Endothelial cell (in vitro differentiated cells): ENCODE data around the gene ATXN10. TPM values are rescaled to one million over a fixed set of nuclear protein-coding genes. Genes with fewer than 3 reads are reported as not detected.

Experiments used
- DNase-seq: peaks from one replicate; pipeline ENCODE4 v3.0.0; 2021; ENCODE audit warnings: low spot score
- H3K27ac Mint-ChIP-seq: one replicate; pipeline ENCODE4 v1.8.0; 2021; ENCODE audit warnings: mixed read lengths, inconsistent platforms; ENCODE audit not compliant: unreplicated experiment
- H3K27me3 Mint-ChIP-seq: one replicate; pipeline ENCODE4 v1.8.0; 2021; ENCODE audit warnings: mild to moderate bottlenecking, moderate library complexity, mixed read lengths, inconsistent platforms; ENCODE audit not compliant: unreplicated experiment
- H3K36me3 Mint-ChIP-seq: one replicate; pipeline ENCODE4 v1.8.0; 2021; ENCODE audit warnings: mild to moderate bottlenecking, low read depth, mixed read lengths, inconsistent platforms; ENCODE audit not compliant: unreplicated experiment
- H3K4me1 Mint-ChIP-seq: one replicate; pipeline ENCODE4 v1.8.0; 2021; ENCODE audit warnings: mild to moderate bottlenecking, mixed read lengths, inconsistent platforms; ENCODE audit not compliant: unreplicated experiment
- H3K4me3 Mint-ChIP-seq: one replicate; pipeline ENCODE4 v1.8.0; 2021; ENCODE audit warnings: mild to moderate bottlenecking, mixed read lengths, inconsistent platforms; ENCODE audit not compliant: unreplicated experiment
- H3K9me3 Mint-ChIP-seq: one replicate; pipeline ENCODE4 v1.8.0; 2021; ENCODE audit warnings: mixed read lengths, inconsistent platforms; ENCODE audit not compliant: unreplicated experiment
- CTCF ChIP-seq: fragments of 200-600 bp; sonication (generic); IDR thresholded peaks from one replicate; pipeline ENCODE4 v1.5.0; 2021; ENCODE audit warnings: antibody characterized with exemption; ENCODE audit not compliant: unreplicated experiment
- total RNA-seq: library from RNA; stranded (reverse); fragmentation: NEBNext Ultra II Directional; extraction: Animal tissue kit (Norgen Biotek cat#: 25700); gene quantifications from one replicate; pipeline ENCODE4 v1.2.1, GENCODE V29; 2021; ENCODE audit not compliant: unreplicated experiment

The ATXN10 gene
- total RNA-seq, 1 donor from 2014 or later = 152 TPM

GRCh38 chr22:45812910-45813309 is 141.3 kb downstream of the ATXN10 start:
- no peak overlapping the region for H3K4me3 Mint-ChIP-seq
- TF ChIP-seq CTCF = no peak
- peaks cover 15% of the 10 kb centered on the region for H3K36me3 Mint-ChIP-seq

GRCh38 chr22:45814198-45814597 is 142.6 kb downstream of the ATXN10 start:
- no peak for DNase-seq
- Mint-ChIP-seq H3K4me1 (no peaks in the 10 kb centered on the region), H3K27ac (no peak overlapping the region), H3K4me3 (no peak overlapping the region), H3K9me3 (no peaks in the 10 kb centered on the region), H3K36me3 (peaks cover 12% of the 10 kb centered on the region), H3K27me3 (peaks cover 6% of the 10 kb centered on the region)
- TF ChIP-seq CTCF = no peak

More at GRCh38 chr22:45812910-45813309, 141.3 kb downstream of the ATXN10 start:
- Mint-ChIP-seq H3K27me3 (peaks cover 6% of the 10 kb centered on the region), H3K4me1 (no peaks in the 10 kb centered on the region), H3K27ac (no peak overlapping the region), H3K9me3 (no peaks in the 10 kb centered on the region)
- no peak for DNase-seq

- H3K4me3 Mint-ChIP-seq = no peak overlapping the region
- H3K4me1 Mint-ChIP-seq = no peaks in the 10 kb centered on the region
- peaks cover 6% of the 10 kb centered on the region for H3K27me3 Mint-ChIP-seq
- DNase-seq = no peak
- H3K36me3 Mint-ChIP-seq = peaks cover 9% of the 10 kb centered on the region
- TF ChIP-seq CTCF = no peak
- no peaks in the 10 kb centered on the region for H3K9me3 Mint-ChIP-seq
- no peak overlapping the region for H3K27ac Mint-ChIP-seq
Observed at GRCh38 chr22:45816776-45817175, 145.1 kb downstream of the ATXN10 start.

GRCh38 chr22:45817745-45818423 is 146.2 kb downstream of the ATXN10 start:
- Mint-ChIP-seq H3K9me3 (no peaks in the 10 kb centered on the region), H3K4me1 (no peaks in the 10 kb centered on the region), H3K4me3 (no peak overlapping the region), H3K27me3 (peaks cover 4% of the 10 kb centered on the region), H3K36me3 (peaks cover 4% of the 10 kb centered on the region), H3K27ac (no peak overlapping the region)
- DNase-seq = no peak
- TF ChIP-seq CTCF = no peak

GRCh38 chr22:45818424-45819085 is 146.9 kb downstream of the ATXN10 start:
- DNase-seq = no peak
- H3K27me3 Mint-ChIP-seq = peaks cover 4% of the 10 kb centered on the region
- H3K4me3 Mint-ChIP-seq = no peak overlapping the region
- no peak overlapping the region for H3K27ac Mint-ChIP-seq
- no peaks in the 10 kb centered on the region for H3K9me3 Mint-ChIP-seq
- peaks cover 4% of the 10 kb centered on the region for H3K36me3 Mint-ChIP-seq
- no peaks in the 10 kb centered on the region for H3K4me1 Mint-ChIP-seq
- no peak for TF ChIP-seq CTCF
